ENCODE results near the gene CDHR1. TPM values are rescaled to one million over a fixed set of nuclear protein-coding genes. Genes with fewer than 3 reads are reported as not detected.

The CDHR1 gene
- total RNA-seq, 1 experiment from 2014 or later: not detected

- no peaks in the 10 kb centered on the region for H3K36me3 Mint-ChIP-seq (ENCODE audit: insufficient read depth, unreplicated experiment)
- BruUV-seq (replicated peaks): no TSS peak
- CTCF ChIA-PET: no interaction called here
- TF ChIP-seq, protein P1, sequence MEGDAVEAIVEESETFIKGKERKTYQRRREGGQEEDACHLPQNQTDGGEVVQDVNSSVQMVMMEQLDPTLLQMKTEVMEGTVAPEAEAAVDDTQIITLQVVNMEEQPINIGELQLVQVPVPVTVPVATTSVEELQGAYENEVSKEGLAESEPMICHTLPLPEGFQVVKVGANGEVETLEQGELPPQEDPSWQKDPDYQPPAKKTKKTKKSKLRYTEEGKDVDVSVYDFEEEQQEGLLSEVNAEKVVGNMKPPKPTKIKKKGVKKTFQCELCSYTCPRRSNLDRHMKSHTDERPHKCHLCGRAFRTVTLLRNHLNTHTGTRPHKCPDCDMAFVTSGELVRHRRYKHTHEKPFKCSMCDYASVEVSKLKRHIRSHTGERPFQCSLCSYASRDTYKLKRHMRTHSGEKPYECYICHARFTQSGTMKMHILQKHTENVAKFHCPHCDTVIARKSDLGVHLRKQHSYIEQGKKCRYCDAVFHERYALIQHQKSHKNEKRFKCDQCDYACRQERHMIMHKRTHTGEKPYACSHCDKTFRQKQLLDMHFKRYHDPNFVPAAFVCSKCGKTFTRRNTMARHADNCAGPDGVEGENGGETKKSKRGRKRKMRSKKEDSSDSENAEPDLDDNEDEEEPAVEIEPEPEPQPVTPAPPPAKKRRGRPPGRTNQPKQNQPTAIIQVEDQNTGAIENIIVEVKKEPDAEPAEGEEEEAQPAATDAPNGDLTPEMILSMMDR (IDR thresholded peaks at IDR 0.05; ENCODE audit: unreplicated experiment): no peak
- no peak overlapping the region for H3K4me3 Mint-ChIP-seq (ENCODE audit: low read depth, unreplicated experiment)
- peaks cover 35% of the 10 kb centered on the region for H3K27me3 Mint-ChIP-seq (ENCODE audit: unreplicated experiment)
- H3K4me1 Mint-ChIP-seq (ENCODE audit: low read depth, unreplicated experiment): no peaks in the 10 kb centered on the region
- H3K9me3 Mint-ChIP-seq (ENCODE audit: low read depth, unreplicated experiment): no peaks in the 10 kb centered on the region
- no peak for DNase-seq
- H3K27ac Mint-ChIP-seq (ENCODE audit: unreplicated experiment): no peak overlapping the region
- intact Hi-C loops (cut with micrococcal nuclease; ENCODE audit: unreplicated experiment): no loop called here
Observed at GRCh38 chr10:84233940-84234339, 39.6 kb downstream of the CDHR1 start.

GRCh38 chr10:84234479-84234878 is 40.1 kb downstream of the CDHR1 start:
- TF ChIP-seq, protein P1 (IDR thresholded peaks at IDR 0.05; ENCODE audit: unreplicated experiment): no peak
- Mint-ChIP-seq H3K27me3 (ENCODE audit: unreplicated experiment) (peaks cover 35% of the 10 kb centered on the region), H3K36me3 (ENCODE audit: insufficient read depth, unreplicated experiment) (no peaks in the 10 kb centered on the region), H3K27ac (ENCODE audit: unreplicated experiment) (no peak overlapping the region), H3K4me1 (ENCODE audit: low read depth, unreplicated experiment) (no peaks in the 10 kb centered on the region), H3K9me3 (ENCODE audit: low read depth, unreplicated experiment) (no peaks in the 10 kb centered on the region), H3K4me3 (ENCODE audit: low read depth, unreplicated experiment) (no peak overlapping the region)
- intact Hi-C loops (cut with micrococcal nuclease; ENCODE audit: unreplicated experiment): no loop called here
- BruUV-seq (replicated peaks): no TSS peak
- no peak for DNase-seq
- CTCF ChIA-PET: no interaction called here

- Mint-ChIP-seq H3K4me1 (ENCODE audit: low read depth, unreplicated experiment) (no peaks in the 10 kb centered on the region), H3K27ac (ENCODE audit: unreplicated experiment) (no peak overlapping the region), H3K36me3 (ENCODE audit: insufficient read depth, unreplicated experiment) (no peaks in the 10 kb centered on the region), H3K4me3 (ENCODE audit: low read depth, unreplicated experiment) (no peak overlapping the region), H3K27me3 (ENCODE audit: unreplicated experiment) (peaks cover 35% of the 10 kb centered on the region), H3K9me3 (ENCODE audit: low read depth, unreplicated experiment) (no peaks in the 10 kb centered on the region)
- intact Hi-C loops (cut with micrococcal nuclease; ENCODE audit: unreplicated experiment): no loop called here
- CTCF ChIA-PET: no interaction called here
- no TSS peak for BruUV-seq (replicated peaks)
- TF ChIP-seq, protein P1 (IDR thresholded peaks at IDR 0.05; ENCODE audit: unreplicated experiment): no peak
- DNase-seq: no peak
Observed at GRCh38 chr10:84235096-84235495, 40.8 kb downstream of the CDHR1 start.

DNA sequence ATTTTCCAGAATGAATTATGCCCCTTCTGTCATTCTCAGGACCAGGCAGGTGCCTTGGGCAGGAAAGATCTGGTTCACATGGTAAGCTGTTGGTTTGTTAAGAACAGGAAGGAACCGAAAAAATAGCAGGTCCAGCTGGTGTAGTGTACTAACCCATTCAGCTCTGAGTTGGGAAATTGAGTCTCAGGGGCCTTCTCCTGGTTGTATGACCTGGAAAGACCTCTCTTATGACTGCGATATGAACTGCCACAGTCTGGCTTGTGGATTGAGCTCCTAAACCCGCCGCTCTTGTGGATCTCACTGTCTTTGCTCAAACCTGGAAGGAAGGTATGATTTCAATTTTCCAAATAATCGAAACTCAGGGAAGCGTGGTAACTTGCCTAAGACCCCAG is 42.5 kb downstream of the CDHR1 start:
- Mint-ChIP-seq H3K4me1 (ENCODE audit: low read depth, unreplicated experiment) (no peaks in the 10 kb centered on the region), H3K9me3 (ENCODE audit: low read depth, unreplicated experiment) (no peaks in the 10 kb centered on the region), H3K36me3 (ENCODE audit: insufficient read depth, unreplicated experiment) (no peaks in the 10 kb centered on the region), H3K4me3 (ENCODE audit: low read depth, unreplicated experiment) (no peak overlapping the region), H3K27ac (ENCODE audit: unreplicated experiment) (no peak overlapping the region), H3K27me3 (ENCODE audit: unreplicated experiment) (peaks cover 31% of the 10 kb centered on the region)
- DNase-seq: no peak
- intact Hi-C loops (cut with micrococcal nuclease; ENCODE audit: unreplicated experiment): no loop called here
- no TSS peak for BruUV-seq (replicated peaks)
- TF ChIP-seq, protein P1 (IDR thresholded peaks at IDR 0.05; ENCODE audit: unreplicated experiment): no peak
- CTCF ChIA-PET: no interaction called here

Measured in Calu3 (cell line).